ENCODE measurements around the gene TAS2R40. TPM values are rescaled to one million over a fixed set of nuclear protein-coding genes. Genes with fewer than 3 reads are reported as not detected.
"Not testable (repeated sequence)": the region's sequence is repeated elsewhere in the genome, so short reads cannot be mapped to it uniquely, and the experiment has no call there.

Gene TAS2R40
- total and polyA plus RNA-seq, 10 of the 15 experiments (the other 5 are each of a cell fraction or from before 2014, with no cell fraction given): not detected

GRCh38 chr7:143210541-143210940, 11.3 kb upstream of the TAS2R40 start (continued):
- no peak for TF ChIP-seq SKIL (IDR thresholded peaks at IDR 0.05; ENCODE audit: low read depth, poor library complexity, severe bottlenecking)
- TF ChIP-seq NR2C1 (IDR thresholded peaks at IDR 0.05): no peak
- TF ChIP-seq PAX5 (IDR thresholded peaks at IDR 0.05; ENCODE audit: borderline replicate concordance, low read depth, low read length): no peak
- no peak for TF ChIP-seq PAX8 (IDR thresholded peaks at IDR 0.05)
- TF ChIP-seq TBL1XR1 (IDR thresholded peaks at IDR 0.05; ENCODE audit: low read depth, low read length): no peak
- no peak for TF ChIP-seq IRF5 (IDR thresholded peaks at IDR 0.05; ENCODE audit: borderline replicate concordance)
- no peak for TF ChIP-seq ZBED1 (IDR thresholded peaks at IDR 0.05; ENCODE audit: borderline replicate concordance)
- TF ChIP-seq ZNF687 (IDR thresholded peaks at IDR 0.05): no peak

- H3K36me3 ChIP-seq (ENCODE audit: control insufficient read depth in 2 of 2, insufficient read depth in 2 of 2, low read length in 1 of 2); H3K4me1 ChIP-seq (ENCODE audit: control insufficient read depth, insufficient read depth, low read length); H3K4me3 ChIP-seq; DNase-seq (ENCODE audit: low read depth, low spot score); POLR2A ChIA-PET; H3K9me3 ChIP-seq (replicated peaks; ENCODE audit: control insufficient read depth, insufficient read depth, low read length); H2AFZ ChIP-seq (ENCODE audit: control insufficient read depth, low read depth, low read length); H3K79me2 ChIP-seq (ENCODE audit: control insufficient read depth, insufficient read depth, low read length); H3K4me2 ChIP-seq (ENCODE audit: control insufficient read depth, insufficient read depth); H3K27me3 ChIP-seq (replicated peaks in 1 of 2; ENCODE audit: control insufficient read depth in 2 of 2, insufficient read depth in 2 of 2, low read length in 1 of 2); ATAC-seq; H3K27ac ChIP-seq (ENCODE audit: control insufficient read depth, insufficient read depth); BruUV-seq (replicated peaks); FAIRE-seq; H4K20me1 ChIP-seq (ENCODE audit: control insufficient read depth, insufficient read depth); H3K9ac ChIP-seq (ENCODE audit: control insufficient read depth, insufficient read depth, low read length): not testable (repeated sequence)
- 39% methylated on average over 4 of the region's 4 CpGs for WGBS (ENCODE audit: insufficient coverage, insufficient replicate concordance, low lambda C conversion rate, missing lambda C conversion rate)
- ChIA-PET SMC1A (ENCODE audit: uncharacterized antibody, unreplicated experiment) (interaction anchor here (2.0 to 6.5 kb wide), 2 partner anchors 197 to 209 kb away, joined by 10 to 191 read pairs; no protein-coding TSS in a partner anchor), RAD21 (ENCODE audit: unreplicated experiment) (interaction anchor here (2.4 to 2.7 kb wide), 2 partner anchors 204 to 208 kb away, joined by 30 to 83 read pairs; no protein-coding TSS in a partner anchor), CTCF (interaction anchor here (1.9 to 11.5 kb wide), 5 partner anchors 193 to 362 kb away, joined by 4 to 434 read pairs (median 14); no protein-coding TSS in a partner anchor)
- in situ Hi-C loops (cut with MboI): loop anchor here (10.0 kb wide), 2 partner anchors 339 to 579 kb away; no protein-coding TSS in a partner anchor
- intact Hi-C loops (cut with micrococcal nuclease; ENCODE audit: unreplicated experiment): loop anchor here (10.0 kb wide), 1 partner anchor 609 kb away; no protein-coding TSS in a partner anchor
Observed at GRCh38 chr7:143213478-143213877, 8.4 kb upstream of the TAS2R40 start.
